ENCODE results near the gene NUP153.

The NUP153 gene

DNA sequence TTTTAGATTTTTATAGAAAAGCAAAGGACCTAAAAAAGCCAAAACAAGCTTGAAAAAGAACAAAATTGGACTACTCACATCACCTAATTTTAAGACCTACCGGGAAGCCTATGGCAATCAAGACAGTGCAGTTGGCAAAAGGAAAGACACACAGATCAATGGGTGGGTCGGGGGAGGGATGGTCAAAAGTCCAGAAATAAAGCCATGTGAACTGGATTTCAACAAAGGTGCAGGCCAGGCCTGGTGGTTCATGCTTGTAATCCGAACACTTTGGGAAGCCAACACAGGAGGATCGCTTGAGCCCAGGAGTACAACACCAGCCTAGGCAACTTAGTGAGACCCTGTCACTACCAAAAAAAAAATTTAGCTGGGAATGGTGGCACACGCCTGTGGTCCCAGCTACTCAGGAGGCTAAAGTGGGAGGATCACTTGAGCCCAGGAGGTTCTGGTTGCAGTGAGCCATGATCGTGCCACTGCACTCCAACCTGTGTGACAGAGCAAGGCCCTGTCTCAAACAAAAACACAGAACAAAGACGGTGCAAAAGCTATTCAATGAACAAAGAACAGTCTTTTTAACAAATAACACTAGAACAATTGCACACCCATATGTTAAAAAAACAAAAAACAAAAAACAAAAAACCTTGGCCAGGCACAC lies 34.5 kb downstream of the NUP153 start:
- H3K27ac ChIP-seq, result no peak overlapping the region
- no peak overlapping the region for H3K4me3 ChIP-seq

DNA sequence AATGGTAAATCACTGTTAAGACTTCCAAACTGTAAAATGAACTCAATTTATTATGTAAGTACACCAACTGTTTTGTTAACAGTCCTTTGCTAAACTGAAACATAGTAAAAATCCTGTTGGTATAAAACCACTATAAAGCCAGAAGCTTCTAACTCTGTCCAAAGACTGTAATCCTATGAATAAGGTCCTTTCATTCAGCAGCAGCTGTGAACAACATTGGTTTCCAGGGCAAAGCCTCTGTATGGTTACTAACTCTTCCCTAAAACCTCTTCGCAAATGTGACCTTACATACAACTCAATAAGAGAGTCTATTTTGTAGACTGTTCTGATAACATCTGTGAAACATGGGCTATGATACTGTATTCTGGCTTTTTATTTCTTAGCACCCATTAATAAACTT lies 40.1 kb downstream of the NUP153 start:
- Histone ChIP-seq H3K4me3 (no peak overlapping the region), H3K27ac (no peak overlapping the region)

DNA sequence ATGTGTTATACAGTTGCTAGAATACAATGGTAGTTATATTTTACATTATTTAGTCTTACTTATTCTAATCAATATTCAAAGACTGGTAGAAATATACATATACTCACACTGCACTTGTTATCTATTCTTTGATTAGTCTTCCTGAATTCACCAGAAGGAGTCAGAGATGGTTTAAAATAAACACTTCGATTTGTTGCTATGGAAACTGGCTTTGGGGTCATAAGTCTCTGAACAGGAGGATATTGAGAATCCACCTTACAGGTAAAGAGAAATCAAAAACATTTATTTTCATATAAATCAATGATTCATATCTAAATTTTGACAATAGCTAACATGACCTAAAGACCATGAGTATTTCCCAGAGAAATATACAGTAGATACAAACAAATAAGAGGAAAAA lies 41.6 kb downstream of the NUP153 start:
- Histone ChIP-seq H3K27ac (no peak overlapping the region), H3K4me3 (no peak overlapping the region)

DNA sequence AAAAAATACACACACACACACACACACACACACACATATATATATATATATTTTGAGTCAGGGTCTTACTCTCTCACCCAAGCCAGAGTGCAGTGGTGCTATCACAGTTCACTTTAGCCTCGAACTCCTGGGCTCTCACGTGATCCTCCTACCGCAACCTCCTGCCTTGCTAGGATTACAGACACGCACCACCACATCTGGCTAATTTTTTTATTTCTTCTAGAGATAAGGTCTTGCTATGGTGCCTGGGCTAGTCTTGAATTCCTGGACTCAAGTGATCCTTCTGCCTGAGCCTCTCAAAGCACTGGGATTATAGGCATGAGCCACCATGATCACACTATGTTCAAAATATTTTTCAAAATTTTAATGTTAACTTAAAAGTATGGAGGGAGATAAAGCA lies 43.5 kb downstream of the NUP153 start:
- Histone ChIP-seq H3K27ac (no peak overlapping the region), H3K4me3 (no peak overlapping the region)

DNA sequence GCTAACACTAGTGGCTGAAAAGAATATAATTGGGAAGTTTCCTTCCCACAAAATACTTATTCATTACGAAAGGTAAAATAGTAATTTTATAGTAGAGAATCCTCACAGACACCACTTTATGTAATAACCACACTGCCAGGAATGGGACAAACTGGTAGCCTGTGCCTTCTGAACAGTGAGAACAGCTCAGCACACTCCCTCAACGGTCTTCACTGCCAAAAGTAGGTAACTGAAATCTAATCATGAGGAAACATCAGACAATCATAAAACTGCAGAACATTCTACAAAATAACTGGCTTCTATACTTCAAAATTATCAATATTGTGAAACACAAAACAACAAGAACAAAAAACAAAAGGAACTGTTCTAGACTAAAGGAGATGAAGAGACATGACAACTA lies 44.1 kb downstream of the NUP153 start:
- H3K27ac ChIP-seq, result no peak overlapping the region
- H3K4me3 ChIP-seq, result no peak overlapping the region

DNA sequence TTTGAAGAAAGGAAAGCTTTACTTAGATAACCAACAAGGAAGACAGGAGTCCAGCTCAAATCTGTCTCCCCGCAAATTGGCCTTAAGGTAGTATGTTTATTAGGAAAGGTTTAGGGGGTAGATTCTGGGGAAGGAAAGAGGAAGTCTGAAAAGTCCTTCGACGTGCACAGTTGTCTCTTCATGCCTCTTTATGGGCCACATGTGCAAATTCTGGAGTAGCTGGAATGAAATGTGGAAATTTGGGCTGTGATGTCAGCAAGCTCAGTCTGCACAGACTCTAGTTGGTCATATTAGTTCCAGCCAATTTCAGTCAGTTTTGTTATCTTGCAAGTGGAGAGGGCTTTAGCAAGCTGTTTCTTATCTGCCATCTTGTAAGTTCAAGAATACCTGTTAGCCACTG lies 50.1 kb downstream of the NUP153 start:
- H3K27ac ChIP-seq, result no peak overlapping the region

DNA sequence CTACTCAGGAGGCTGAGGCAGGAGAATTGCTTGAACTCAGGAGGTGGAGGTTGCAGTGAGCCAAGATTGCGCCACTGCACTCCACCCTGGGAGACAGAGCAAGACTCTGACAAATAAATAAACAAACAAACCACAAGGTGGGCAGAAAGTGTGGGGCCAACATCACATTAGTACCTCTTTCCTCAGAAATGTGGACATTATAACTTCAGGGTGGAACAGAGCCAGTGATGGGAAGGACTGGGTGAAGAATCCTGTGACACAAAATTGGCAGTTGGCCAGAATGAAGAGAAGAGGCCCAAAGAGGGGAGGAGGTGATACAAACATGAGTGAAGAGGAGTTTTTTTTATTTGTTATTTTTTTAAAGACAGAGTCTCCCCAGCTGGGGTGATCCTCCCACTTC lies 50.6 kb downstream of the NUP153 start:
- no peak overlapping the region for H3K27ac ChIP-seq
- H3K4me3 ChIP-seq, result no peak overlapping the region

More for the DNA sequence above, 50.1 kb downstream of the NUP153 start:
- no peak overlapping the region for H3K4me3 ChIP-seq

DNA sequence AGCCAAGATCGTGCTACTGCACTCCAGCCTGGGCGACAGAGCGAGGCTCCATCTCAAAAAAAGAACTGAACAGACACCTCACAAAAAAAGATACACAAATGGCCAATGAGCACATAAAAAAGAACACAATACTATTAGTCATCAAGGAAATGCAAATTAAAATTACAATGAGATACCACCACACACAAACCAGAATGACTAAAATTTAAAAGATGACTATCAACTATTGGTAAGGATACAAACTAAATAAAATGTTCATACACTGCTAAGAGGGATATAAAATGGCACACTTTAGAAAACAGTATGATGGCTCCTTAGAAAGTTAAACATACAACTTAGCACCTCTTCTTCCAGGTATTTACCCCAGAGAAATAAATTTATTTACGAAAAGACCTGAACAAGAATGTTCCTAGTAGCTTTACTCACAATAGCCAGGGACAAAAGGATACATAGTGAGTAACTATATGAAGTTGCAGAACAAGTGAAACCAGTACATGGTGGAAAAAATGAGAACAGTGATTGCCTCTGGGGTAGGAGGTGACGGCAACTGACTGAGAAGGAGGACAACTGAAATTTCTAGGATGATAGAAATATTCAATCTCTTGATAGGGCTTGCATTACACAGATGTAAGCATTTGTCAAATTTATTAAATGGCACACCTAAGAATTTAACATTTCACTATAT lies 53.4 kb downstream of the NUP153 start:
- Histone ChIP-seq H3K27ac (no peak overlapping the region), H3K4me3 (no peak overlapping the region)

DNA sequence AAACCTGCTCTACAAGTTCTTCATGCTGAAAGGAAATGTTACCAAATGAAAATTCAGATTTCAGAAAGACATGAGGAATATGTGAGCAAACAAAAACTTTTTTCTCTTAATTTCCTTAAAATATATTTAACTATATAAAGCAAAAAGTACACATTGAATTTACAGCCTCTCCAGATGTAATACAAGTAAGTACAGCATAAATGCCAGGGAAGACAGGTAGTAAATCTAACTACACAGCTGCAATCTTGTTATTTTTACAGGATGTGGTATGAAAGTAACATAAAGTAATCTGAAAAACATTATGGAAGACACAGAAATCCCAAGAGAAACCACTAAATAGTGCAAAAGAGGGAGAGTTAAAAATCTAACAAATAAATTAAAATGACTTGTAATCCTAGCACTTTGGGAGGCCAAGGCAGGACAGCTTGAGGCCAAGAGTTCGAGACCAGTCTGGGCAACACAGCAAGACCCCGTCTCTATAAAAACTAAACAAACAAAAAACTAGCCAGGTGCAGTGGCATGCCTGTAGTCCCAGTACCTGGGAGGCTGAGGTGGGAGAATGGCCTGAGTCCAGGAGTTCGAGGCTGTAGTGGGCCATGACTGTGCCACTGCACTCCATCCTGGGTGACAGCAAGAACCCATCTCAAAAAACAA lies 55.9 kb downstream of the NUP153 start:
- H3K4me3 ChIP-seq, result no peak overlapping the region
- peak overlapping the region in 2 of 21 experiments; percentile 21 to 28 for H3K27ac ChIP-seq

DNA sequence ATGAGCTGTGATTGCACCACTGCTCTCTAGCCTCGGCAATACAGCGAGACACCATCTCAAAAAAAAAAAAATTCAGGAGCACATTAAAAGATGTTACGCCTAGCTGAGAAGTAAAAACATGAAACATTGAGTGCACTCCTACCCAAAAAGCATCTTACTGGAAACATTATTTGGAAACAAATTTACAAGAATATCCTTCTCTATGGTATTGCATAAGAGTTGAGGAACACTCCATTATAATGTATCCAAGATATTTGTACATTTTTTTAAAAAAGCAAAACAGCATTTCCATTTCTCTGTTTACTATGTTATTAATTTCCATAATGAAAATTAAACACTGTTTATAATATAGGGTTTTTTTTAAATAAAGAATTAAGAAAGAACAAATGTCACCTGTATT lies 58.0 kb downstream of the NUP153 start:
- no peak overlapping the region for H3K27ac ChIP-seq
- H3K4me3 ChIP-seq, result no peak overlapping the region

DNA sequence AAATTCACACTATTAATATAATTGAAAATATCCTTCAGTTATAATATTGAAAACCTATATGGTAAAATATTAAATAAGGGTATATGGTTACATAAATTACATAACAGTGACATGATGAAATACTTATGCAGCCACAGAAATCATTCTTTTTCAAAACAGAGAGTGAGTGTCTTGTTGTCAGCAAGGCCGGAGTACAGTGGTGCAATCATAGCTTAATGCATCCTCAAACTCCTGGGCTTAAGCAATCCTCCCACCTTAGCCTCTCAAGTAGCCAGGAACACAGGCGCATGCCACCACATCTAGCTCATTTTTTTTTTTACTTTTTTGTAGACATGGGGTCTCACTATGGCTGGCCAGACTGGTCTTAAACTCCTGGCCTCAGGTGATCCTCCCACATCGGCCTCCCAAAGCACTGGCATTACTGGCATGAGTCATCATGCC lies 66.2 kb downstream of the NUP153 start:
- no peak overlapping the region for H3K27ac ChIP-seq
- no peak overlapping the region for H3K4me3 ChIP-seq

DNA sequence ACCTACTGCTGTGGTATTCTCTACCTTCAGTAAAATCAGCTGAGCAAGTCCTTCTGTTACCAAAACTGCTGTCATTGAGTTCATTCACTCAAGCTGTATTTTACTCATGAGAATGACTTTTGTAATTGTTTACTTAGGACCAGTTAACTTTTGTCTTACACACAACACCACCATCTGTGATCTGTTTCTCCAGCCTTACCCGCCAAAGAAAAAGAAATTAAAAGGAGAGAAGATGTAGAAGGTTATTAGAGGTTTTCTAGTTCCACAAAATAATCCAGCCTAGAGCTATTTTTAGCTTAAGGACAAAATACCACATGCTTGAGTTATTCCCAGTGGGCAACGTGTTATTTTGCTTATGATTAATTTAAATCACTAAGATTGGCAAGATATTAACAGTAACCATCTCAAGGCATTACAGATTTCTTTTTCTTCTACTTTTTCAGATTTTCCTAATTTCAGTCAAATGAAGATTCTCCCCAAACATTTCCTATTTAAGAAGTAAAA lies 68.5 kb downstream of the NUP153 start:
- no peak overlapping the region for H3K27ac ChIP-seq
- H3K4me3 ChIP-seq, result no peak overlapping the region

DNA sequence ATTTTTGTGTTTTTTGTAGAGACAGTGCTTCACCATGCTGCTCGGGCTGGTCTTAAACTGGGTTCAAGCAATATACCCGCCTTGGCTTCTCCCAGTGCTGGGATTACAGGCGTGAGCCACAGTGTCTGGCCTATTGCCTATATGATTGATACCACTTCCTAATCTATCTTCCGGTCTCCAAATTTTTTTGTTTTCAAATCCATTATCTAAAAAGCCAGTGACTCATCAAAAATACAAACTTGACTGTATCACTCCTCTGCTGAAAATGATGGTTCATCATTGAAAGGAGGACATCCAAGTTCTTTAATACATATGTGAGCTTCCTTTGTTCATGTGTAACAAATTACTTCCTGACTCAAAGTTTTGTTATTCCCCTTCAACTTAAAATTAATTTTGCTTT lies 71.2 kb downstream of the NUP153 start:
- H3K4me3 ChIP-seq, result no peak overlapping the region
- H3K27ac ChIP-seq, result no peak overlapping the region

DNA sequence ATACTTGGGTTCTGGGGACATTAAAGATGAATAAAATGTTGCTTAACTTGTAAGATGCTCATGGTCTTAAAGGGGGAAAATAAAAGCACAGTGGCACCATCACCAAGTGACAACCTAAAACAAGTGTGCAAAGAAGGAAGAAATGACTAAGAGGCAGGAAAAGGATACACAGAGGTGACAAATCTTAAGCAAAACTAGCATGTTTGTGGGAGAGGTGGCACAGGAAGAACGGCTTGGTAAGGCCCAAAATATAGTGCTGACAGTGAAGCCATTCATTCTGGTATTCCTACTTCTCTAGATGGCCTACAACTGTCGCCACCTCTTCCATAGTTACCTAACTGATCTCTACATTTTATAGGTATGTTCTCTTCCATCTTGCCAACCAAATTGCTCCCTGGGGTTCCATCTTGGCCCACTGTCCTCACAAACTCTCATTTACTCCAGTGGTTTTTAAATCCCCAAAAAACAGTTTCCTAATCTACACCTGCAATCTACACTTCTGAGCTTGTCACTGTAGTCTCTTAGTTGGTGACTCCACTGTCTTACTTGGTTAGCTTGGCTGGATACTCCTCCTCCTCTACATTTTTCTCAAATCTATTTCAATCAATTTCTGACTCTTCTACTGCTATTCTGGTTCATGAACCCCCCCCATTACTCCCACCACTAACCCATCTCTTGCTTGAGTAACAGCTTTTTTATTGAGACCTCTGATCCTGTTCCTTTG lies 73.1 kb downstream of the NUP153 start:
- H3K27ac ChIP-seq, result peak overlapping the region in 3 of 21 experiments; percentile 12 to 47 (median 29)
- no peak overlapping the region for H3K4me3 ChIP-seq

DNA sequence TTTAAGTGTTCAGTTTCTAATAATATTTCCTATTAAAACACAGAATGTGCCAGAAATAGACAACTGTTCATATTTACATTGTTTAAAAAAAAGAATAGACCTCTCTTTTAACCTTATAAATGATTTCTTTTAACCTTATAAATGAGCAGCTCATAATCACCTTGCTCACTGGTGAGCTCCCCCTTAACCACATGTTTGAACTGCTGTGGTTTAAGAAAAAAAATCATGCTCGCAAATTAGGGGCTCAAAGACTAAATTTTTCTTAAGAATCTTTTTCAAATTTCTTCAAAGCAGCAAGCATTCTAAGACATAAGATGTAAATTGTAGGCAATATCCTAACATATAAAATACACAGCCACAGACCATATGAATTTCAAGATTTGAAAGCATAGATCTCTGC lies 73.8 kb downstream of the NUP153 start:
- Histone ChIP-seq H3K4me3 (no peak overlapping the region), H3K27ac (peak overlapping the region in 1 of 21 experiments; percentile 47)

DNA sequence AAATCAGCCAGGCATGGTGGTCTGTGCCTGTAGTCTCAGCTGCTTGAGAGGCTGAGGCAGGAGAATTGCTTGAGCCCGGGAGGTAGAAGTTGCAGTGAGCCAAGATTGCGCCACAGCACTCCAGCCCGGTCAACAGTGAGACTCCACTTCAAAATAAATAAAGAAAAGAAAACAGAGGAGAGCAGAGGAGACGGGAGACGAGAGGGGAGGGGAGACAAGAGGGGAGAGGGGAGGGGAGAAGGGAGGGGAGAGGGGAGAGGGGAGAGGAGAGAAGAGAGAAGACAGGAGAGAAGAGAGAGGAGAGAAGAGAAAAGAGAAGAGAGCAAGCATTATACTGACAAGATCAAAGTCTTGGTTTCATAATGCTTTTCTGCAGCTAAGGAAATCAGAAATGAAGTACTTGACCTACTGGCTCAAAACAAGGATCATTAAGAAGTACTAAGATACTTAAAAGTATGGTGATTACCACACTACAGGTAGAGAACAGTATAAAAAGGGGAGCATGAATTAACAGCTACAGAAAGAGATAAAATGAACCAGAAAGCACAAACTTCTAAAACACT lies 76.1 kb downstream of the NUP153 start:
- H3K4me3 ChIP-seq, result no peak overlapping the region
- H3K27ac ChIP-seq, result no peak overlapping the region

DNA sequence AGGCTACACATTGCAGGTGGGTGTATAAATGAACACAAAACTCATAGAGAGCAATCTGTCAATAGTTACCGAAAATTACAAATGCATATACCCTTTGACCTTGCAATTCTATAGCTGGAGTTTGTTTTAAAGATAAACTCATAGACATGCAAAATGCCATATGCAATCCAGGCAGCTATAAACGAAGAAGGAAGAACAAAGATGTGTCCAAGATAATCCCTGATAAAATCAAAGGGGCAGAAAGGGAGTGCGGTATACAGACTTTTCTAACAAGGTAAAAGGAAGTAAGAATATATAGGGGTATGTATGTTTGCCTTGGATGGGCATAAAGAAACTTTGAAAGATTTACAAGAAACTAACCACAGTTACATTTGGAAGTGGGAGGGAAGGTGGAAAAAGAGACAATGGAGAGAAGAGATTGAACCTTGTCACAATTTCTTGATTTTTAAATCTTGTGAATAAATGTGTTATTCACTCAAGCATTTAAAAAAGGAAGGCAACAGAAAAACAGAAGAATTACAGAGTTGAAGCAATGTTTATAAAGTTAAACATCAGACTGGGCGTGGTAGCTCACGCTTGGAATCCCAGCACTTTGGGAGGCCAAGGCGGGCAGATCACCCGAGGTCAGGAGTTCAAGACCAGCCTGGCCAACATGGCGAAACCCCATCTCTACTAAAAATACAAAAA lies 76.8 kb downstream of the NUP153 start:
- no peak overlapping the region for H3K27ac ChIP-seq
- no peak overlapping the region for H3K4me3 ChIP-seq

DNA sequence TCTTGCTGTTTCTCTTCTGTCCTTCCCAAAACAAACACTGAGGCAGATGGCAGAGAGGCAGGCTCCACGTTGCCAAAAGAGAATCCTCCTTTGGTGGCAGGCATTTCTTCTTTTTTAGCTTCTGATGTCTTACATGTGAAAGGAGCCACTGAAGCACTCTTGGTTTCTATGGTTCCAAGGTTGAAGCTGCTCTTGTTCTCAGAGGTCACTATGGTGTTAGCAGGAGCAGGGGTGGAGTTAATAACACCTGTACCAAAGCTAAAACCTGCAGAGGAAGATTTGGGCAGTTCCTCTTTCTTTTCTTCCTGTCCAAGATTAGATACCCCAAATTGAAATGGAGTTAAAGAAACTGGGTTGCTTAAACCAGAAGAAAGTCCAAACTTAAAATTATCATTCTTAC lies 77.9 kb downstream of the NUP153 start:
- Histone ChIP-seq H3K27ac (no peak overlapping the region), H3K4me3 (no peak overlapping the region)

DNA sequence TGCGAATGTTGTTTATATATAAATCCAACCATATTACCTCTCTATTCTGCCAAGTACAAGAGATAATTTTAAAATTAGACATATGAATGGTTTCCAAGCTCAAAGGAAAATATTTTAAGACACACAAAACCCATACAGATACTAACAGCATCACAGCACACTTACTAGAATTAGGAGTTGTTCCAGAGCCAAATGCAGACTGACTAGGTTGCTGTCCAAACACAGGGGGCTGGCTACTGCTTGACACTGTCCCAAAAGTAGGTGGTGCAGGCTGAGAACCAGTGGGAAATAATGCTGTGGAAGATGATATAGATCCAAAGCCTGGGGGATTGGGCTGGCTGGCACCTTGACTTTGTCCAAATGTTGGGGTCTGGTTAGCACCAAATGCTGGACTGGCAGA lies 82.3 kb downstream of the NUP153 start:
- H3K4me3 ChIP-seq, result no peak overlapping the region
- no peak overlapping the region for H3K27ac ChIP-seq

DNA sequence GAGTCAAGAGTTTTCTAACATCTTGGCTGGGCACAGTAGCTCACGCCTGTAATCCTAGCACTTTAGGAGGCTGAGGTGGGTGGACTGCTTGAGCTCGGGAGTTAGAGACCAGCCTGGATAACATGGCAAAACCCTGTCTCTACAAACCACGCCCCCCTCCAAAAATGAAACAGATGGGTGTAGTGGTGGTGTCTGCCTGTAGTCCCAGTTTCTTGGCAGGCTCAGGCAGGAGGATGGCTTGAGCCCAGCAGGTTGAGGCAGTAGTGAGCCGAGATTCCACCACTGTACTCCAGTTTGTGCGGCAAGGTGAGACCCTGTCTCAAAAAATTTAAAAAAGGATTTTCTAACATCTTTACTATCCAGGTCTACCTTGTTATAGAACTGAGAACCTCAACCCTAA lies 84.6 kb downstream of the NUP153 start:
- no peak overlapping the region for H3K27ac ChIP-seq
- no peak overlapping the region for H3K4me3 ChIP-seq

Data from skin epidermis (tissue), 12 donors.